Endothelial cell of umbilical vein (primary cell): Measurements from ENCODE around the gene THEMIS.

Experiments
- EZH2 ChIP-seq: IDR thresholded peaks from 2 replicates; pipeline ENCODE4 v1.6.1; 2012; ENCODE audit warnings: borderline replicate concordance, low read depth, mild to moderate bottlenecking, moderate library complexity, low read length, inconsistent platforms; ENCODE audit not compliant: severe bottlenecking
- FOS ChIP-seq: IDR thresholded peaks from 2 replicates; pipeline ENCODE4 v1.6.1; 2011; ENCODE audit warnings: mild to moderate bottlenecking, low read length, moderate library complexity, borderline replicate concordance; ENCODE audit not compliant: insufficient read depth
- MYC ChIP-seq: IDR thresholded peaks from one replicate; pipeline ENCODE4 v1.6.1; 2011; ENCODE audit warnings: mild to moderate bottlenecking, low read depth, low read length
- POLR2A ChIP-seq: IDR thresholded peaks from 2 replicates; pipeline ENCODE4 v1.6.1; 2012; ENCODE audit warnings: low read depth, mild to moderate bottlenecking, control low read depth, low read length
- POLR2AphosphoS5 ChIP-seq: IDR thresholded peaks from 2 replicates; pipeline ENCODE4 v1.6.1; 2012; ENCODE audit warnings: low read depth, mild to moderate bottlenecking, control low read depth, low read length, moderate library complexity; ENCODE audit not compliant: insufficient read depth
- TF ChIP-seq, protein P1 (sequence below), 2 donors: IDR thresholded peaks; 1 replicate in 1 of 2; 2 replicates in 1 of 2; pipeline ENCODE4 v1.5.1; 2011; ENCODE audit warnings: low read length in 2 of 2, mild to moderate bottlenecking in 2 of 2, moderate library complexity in 2 of 2, control low read depth in 1 of 2, inconsistent platforms in 1 of 2, low read depth in 1 of 2; ENCODE audit not compliant: insufficient read depth in 1 of 2; ENCODE audit errors: extremely low read depth in 1 of 2
- TF ChIP-seq, protein P2 (sequence below): IDR thresholded peaks from 2 replicates; pipeline ENCODE4 v1.6.1; 2011; ENCODE audit not compliant: insufficient read depth, insufficient read length

DNA sequence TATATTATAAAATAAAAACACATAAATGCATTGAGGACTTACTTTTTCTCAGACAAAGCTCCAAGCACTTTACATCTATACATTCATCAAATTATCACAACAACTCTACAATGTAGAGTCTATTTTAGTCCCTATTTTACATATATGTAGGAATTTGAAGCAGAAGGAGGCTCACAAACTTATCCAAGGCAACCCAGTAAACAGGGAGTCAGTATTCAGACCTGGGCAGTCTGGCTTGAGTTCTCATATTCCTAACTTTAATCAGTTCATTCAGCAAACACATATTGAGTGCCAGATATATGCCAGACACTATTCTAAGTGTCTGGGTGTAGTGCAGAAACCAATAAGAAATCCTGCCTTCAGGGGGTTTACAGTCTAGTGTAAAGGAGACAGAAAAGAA is 194.6 kb downstream of the THEMIS start:
- TF ChIP-seq, protein P1, sequence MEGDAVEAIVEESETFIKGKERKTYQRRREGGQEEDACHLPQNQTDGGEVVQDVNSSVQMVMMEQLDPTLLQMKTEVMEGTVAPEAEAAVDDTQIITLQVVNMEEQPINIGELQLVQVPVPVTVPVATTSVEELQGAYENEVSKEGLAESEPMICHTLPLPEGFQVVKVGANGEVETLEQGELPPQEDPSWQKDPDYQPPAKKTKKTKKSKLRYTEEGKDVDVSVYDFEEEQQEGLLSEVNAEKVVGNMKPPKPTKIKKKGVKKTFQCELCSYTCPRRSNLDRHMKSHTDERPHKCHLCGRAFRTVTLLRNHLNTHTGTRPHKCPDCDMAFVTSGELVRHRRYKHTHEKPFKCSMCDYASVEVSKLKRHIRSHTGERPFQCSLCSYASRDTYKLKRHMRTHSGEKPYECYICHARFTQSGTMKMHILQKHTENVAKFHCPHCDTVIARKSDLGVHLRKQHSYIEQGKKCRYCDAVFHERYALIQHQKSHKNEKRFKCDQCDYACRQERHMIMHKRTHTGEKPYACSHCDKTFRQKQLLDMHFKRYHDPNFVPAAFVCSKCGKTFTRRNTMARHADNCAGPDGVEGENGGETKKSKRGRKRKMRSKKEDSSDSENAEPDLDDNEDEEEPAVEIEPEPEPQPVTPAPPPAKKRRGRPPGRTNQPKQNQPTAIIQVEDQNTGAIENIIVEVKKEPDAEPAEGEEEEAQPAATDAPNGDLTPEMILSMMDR (IDR thresholded peaks at IDR 0.05; ENCODE audit: extremely low read depth in 1 of 2, insufficient read depth in 1 of 2, low read depth in 1 of 2, low read length in 2 of 2) = no peak
- no peak for TF ChIP-seq EZH2
- TF ChIP-seq POLR2AphosphoS5 = no peak
- TF ChIP-seq POLR2A = no peak
- TF ChIP-seq, protein P2, sequence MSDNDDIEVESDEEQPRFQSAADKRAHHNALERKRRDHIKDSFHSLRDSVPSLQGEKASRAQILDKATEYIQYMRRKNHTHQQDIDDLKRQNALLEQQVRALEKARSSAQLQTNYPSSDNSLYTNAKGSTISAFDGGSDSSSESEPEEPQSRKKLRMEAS = no peak
- TF ChIP-seq MYC = no peak
- TF ChIP-seq FOS = no peak
